ENCODE results near the gene CCL13. TPM values are rescaled to one million over a fixed set of nuclear protein-coding genes. Genes with fewer than 3 reads are reported as not detected.

Gene CCL13
- total and polyA plus RNA-seq, 2 of the 8 experiments (the other 6 are each of a cell fraction or from before 2014, with no cell fraction given) = not detected

DNA sequence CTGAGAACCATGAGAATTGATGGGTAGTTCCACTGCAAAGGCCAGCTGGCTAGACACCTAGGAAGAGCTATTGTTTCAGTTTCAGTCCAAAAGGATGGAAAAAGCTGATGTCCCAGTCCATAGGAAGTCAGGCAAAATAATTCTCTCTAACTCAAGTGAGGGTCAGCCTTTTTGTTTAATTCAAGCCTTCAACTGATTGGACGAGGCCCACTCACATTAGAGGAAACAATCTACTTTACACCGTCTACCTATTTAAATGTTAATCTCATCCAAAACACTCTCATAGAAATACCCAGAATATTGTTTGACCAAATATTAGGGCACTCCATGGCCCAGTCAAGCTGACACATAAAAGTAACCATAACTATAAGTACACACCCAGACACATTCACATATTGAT is 14.4 kb upstream of the CCL13 start:
- no peak overlapping the region for H2BK15ac ChIP-seq (ENCODE audit: low read length)
- ChIA-PET POLR2A (ENCODE audit: partially characterized antibody) (interaction anchor here (0.7 kb wide), 1 partner anchor 159 kb away, joined by 3 read pairs; no protein-coding TSS in a partner anchor), CTCF (ENCODE audit: partially characterized antibody) (interaction anchor here (1.0 kb wide), 1 partner anchor 20 kb away, joined by 7 read pairs; no protein-coding TSS in a partner anchor)
- H4K91ac ChIP-seq (replicated peaks; ENCODE audit: insufficient read length, low read length) = no peak overlapping the region
- H3K23ac ChIP-seq (ENCODE audit: insufficient read length) = no peak overlapping the region
- H2BK20ac ChIP-seq (ENCODE audit: low read length) = no peak overlapping the region
- no peaks in the 10 kb centered on the region for H4K20me1 ChIP-seq (replicated peaks in 1 of 2; ENCODE audit: control insufficient read depth in 1 of 2, insufficient read depth in 2 of 2, low read length in 2 of 2)
- H3K9ac ChIP-seq (replicated peaks in 1 of 4; ENCODE audit: extremely low read depth in 1 of 4, low read depth in 3 of 4, low read length in 3 of 4) = no peak overlapping the region
- no peak overlapping the region for H4K5ac ChIP-seq (ENCODE audit: insufficient read length, low read depth, low read length)
- no peak overlapping the region for H3K14ac ChIP-seq (ENCODE audit: insufficient read length)
- H2BK12ac ChIP-seq (ENCODE audit: low read depth, low read length) = no peak overlapping the region
- no peak overlapping the region for H4K8ac ChIP-seq (ENCODE audit: extremely low read depth, insufficient read depth, low read length)
- H3K4me2 ChIP-seq (ENCODE audit: insufficient read depth in 1 of 2, low read depth in 2 of 2, low read length in 2 of 2) = no peak overlapping the region
- no peaks in the 10 kb centered on the region for H3K36me3 ChIP-seq (ENCODE audit: control insufficient read depth in 2 of 4, insufficient read depth in 4 of 4, low read length in 3 of 4)
- 95% methylated on average over 2 of the region's 2 CpGs; no CpG with 5 or more reads in 1 of the 2 experiments for WGBS, 2 experiments (ENCODE audit: extremely low coverage in 1 of 2, insufficient coverage in 1 of 2, insufficient read length in 1 of 2, insufficient replicate concordance in 2 of 2, low coverage in 1 of 2, low lambda C conversion rate in 2 of 2, missing lambda C conversion rate in 1 of 2)
- no peak for FAIRE-seq
- no peak overlapping the region for H2BK5ac ChIP-seq (ENCODE audit: low read depth, low read length)
- no peaks in the 10 kb centered on the region for H3K27me3 ChIP-seq (replicated peaks in 1 of 4; ENCODE audit: control insufficient read depth in 3 of 4, extremely low read depth in 1 of 4, insufficient read depth in 3 of 4, low read length in 3 of 4)
- DNase-seq (ENCODE audit: low read depth in 1 of 2, low spot score in 2 of 2) = no peak
- H2BK120ac ChIP-seq (replicated peaks; ENCODE audit: low read depth, low read length) = no peak overlapping the region
- no peak overlapping the region for H2AFZ ChIP-seq (ENCODE audit: low read length)
- H3K18ac ChIP-seq (ENCODE audit: extremely low read depth, low read length) = no peak overlapping the region
- no peak overlapping the region for H2AK5ac ChIP-seq (ENCODE audit: low read depth, low read length)
- no peak overlapping the region for H3K27ac ChIP-seq (ENCODE audit: low read depth, low read length)
- H3K56ac ChIP-seq (replicated peaks; ENCODE audit: insufficient read length, low read depth, low read length) = no peak overlapping the region
- no peak overlapping the region for H3K4me3 ChIP-seq (ENCODE audit: extremely low read depth in 1 of 4, insufficient read depth in 2 of 4, low read depth in 3 of 4, low read length in 4 of 4)
- no peaks in the 10 kb centered on the region for H3K4me1 ChIP-seq (replicated peaks in 1 of 4; ENCODE audit: control insufficient read depth in 3 of 4, insufficient read depth in 4 of 4, low read length in 3 of 4)
- H3K9me3 ChIP-seq (ENCODE audit: insufficient read depth in 2 of 2, low read depth in 1 of 2, low read length in 1 of 2) = no peaks in the 10 kb centered on the region
- no peaks in the 10 kb centered on the region for H3K79me2 ChIP-seq (ENCODE audit: control insufficient read depth in 1 of 2, insufficient read depth in 2 of 2, low read length in 2 of 2)
- H3K23me2 ChIP-seq (ENCODE audit: low read depth, low read length) = no peaks in the 10 kb centered on the region
- H3K79me1 ChIP-seq (ENCODE audit: low read depth, low read length) = no peaks in the 10 kb centered on the region
- no peak overlapping the region for H3K4ac ChIP-seq (replicated peaks; ENCODE audit: insufficient read length, low read depth, low read length)
- no peak for TF ChIP-seq CBX5 (IDR thresholded peaks at IDR 0.05; ENCODE audit: low read depth, low read length)
- no peak for TF ChIP-seq CEBPB (IDR thresholded peaks at IDR 0.05; ENCODE audit: low read depth, low read length)
